ENCODE results near the gene HIPK4.
"Not testable (repeated sequence)": the region's sequence is repeated elsewhere in the genome, so short reads cannot be mapped to it uniquely, and the experiment has no call there.

The HIPK4 gene

GRCh38 chr19:40392894-40393517 lies 3.0 kb upstream of the HIPK4 start:
- DNase-seq (ENCODE audit: low read depth) = no peak

- DNase-seq (ENCODE audit: low read depth) = no peak
Measured at GRCh38 chr19:40392123-40392522, 2.1 kb upstream of the HIPK4 start.

GRCh38 chr19:40389404-40390083 lies 437 bp downstream of the HIPK4 start:
- no peak for DNase-seq (ENCODE audit: low read depth)

GRCh38 chr19:40388481-40388880 lies 1.5 kb downstream of the HIPK4 start:
- DNase-seq (ENCODE audit: low read depth) = no peak

DNA sequence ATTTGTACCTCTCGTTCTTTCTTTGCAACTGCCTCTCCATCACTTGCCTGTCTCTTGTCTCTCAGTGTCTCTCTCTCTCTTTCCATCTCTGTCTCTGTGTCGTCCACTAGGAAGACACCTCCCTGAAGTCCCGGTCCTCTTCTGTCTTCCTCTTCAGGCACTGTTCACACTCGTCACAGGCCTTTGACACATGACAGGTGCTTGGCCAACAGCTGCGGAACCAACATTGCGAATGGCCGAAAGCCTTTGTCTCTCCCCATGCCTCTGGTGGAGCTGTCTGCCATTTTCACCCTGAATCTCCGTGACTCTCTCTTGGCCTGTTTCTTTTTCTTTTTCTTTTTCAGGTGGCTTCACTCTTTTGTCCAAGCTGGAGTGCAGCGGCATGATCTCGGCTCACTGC lies 2.8 kb downstream of the HIPK4 start:
- DNase-seq (ENCODE audit: low read depth) = no peak

GRCh38 chr19:40383668-40384248 lies 6.2 kb downstream of the HIPK4 start:
- no peak for DNase-seq (ENCODE audit: low read depth)

GRCh38 chr19:40381321-40381720 lies 8.7 kb downstream of the HIPK4 start:
- no peak for DNase-seq (ENCODE audit: low read depth)

- DNase-seq (ENCODE audit: low read depth) = no peak
Measured at GRCh38 chr19:40380199-40381037, 9.6 kb downstream of the HIPK4 start.

DNA sequence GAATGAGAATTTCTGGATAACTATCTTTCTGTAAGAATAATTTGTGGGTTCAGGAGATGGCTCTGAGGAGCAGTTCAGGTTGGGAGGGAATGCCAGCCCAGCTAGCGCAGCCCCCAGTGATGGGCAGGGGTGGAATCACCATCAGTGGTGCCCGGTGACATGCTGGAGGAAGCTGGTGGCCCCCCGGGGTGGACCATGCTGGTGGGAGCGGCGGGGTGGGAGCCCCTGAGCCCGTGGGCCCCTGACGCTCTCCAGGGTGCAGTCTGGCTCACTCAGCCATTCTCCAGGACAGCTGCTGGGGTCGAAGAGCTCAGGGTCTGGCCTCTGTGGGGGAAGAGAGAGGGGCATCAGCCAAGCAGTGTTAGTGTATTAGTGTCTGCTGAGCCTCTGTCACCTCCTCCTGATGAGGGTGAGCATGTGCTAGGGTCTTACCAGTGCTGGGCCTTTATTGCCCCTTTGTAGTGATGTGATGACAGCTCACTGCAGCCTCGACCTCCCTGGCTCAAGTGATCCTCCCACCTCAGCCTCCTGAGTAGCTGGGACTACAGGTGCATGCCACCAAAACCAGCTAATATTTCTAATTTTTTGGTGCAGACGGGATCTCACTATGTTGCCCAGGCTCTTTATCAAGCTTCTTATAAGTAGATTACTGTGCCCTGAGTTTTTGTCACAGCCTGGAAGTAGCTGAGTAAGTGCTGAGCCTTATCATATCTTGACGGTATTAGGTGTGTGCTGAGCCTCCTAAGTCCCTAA lies 10.4 kb downstream of the HIPK4 start:
- no peak for DNase-seq (ENCODE audit: low read depth)

GRCh38 chr19:40378509-40378908 lies 11.5 kb downstream of the HIPK4 start:
- no peak for DNase-seq (ENCODE audit: low read depth)

GRCh38 chr19:40377876-40378385 lies 12.1 kb downstream of the HIPK4 start:
- DNase-seq (ENCODE audit: low read depth) = no peak

DNA sequence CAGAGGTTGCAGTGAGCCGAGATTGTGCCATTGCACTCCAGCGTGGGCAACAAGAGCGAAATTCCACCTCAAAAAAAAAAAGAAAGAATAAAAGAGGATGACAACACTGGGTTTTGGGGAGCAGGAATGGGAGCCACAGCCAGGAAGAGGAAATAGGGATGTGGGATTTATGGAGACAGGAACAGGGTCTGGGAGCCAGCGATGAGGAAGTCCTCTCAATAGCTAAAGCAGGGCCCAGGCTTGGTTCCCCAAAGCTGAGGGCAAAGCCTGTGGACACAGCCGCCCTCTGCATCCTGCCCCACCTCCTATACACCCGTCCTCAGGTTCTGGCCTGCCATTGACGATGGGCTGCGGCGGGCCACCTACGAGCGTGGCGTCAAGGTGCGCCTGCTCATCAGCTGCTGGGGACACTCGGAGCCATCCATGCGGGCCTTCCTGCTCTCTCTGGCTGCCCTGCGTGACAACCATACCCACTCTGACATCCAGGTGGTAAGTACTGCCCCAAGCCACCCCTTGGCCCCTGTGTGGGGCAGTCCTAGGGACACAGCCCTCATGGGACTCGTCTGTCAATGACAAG lies 13.6 kb downstream of the HIPK4 start:
- no peak for DNase-seq (ENCODE audit: low read depth)

DNA sequence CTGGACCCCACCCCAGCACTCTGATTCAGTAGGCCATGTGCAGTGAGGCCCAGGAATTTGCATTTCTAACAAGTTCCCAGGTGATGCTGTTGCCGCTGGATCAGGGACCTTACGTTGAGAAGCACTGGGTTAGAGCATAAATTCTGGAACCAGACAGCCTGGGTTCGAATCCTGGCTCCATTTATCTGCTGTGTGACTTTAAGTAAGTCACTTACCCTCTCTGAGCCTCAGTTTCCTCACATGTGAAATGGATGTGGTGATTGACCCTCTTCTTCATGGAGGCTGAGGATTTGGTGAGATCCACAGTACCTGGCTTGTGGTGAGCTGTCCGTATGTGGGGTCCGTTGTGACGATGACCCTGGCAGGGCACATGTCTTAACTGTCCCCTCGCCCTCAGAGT lies 15.9 kb downstream of the HIPK4 start:
- no peak for DNase-seq (ENCODE audit: low read depth)

GRCh38 chr19:40371802-40372122 lies 18.2 kb downstream of the HIPK4 start:
- no peak for DNase-seq (ENCODE audit: low read depth)

DNA sequence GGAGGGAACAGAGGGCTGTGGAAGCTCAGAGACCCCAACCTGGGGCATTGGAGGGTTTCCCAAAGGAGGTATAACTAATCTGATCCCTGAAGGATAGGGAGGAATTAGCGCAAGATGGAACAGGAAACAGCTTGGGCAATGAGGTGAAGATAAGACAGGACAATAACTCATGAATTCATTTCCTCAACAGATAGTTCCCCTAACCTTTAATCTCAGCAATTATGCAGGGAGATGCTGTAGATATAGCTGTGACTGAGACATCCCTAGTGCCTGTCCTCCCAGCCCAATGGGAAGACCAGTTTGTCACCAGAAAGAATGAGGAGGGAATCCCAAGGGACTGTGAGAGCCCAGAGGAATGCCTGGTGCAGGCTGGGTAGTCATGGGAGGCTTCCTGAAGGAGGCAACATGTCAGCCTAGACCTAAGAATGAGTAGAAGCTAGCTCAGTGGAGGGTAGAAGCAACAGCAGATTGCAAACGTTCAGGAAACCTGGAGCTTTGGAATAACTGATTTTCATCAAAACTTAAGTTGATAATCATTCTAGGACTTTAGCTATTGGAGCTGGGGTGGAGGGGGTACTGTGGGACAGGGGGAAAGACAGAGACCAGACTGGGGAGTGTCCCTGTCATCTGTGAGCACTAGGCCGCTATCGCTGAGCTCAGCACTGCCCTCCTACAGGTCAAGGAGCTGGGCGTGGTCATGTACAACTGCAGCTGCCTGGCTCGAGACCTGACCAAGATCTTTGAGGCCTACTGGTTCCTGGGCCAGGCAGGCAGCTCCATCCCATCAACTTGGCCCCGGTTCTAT lies 18.8 kb downstream of the HIPK4 start:
- DNase-seq (ENCODE audit: low read depth) = no peak

- DNase-seq (ENCODE audit: low read depth) = not testable (repeated sequence)
Measured at GRCh38 chr19:40370253-40370652, 19.7 kb downstream of the HIPK4 start.

DNA sequence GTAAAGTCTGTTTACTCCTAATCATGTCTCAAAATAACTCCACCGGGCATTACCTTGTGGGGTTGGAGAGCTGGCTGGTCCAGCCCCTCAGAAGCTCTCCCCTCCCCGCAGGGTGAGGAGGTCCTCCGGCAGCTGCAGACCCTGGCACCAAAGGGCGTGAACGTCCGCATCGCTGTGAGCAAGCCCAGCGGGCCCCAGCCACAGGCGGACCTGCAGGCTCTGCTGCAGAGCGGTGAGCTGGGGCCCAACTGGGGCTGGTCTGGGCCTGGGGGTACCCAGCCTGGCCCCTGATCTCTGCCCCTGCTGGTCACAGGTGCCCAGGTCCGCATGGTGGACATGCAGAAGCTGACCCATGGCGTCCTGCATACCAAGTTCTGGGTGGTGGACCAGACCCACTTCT lies 20.2 kb downstream of the HIPK4 start:
- DNase-seq (ENCODE audit: low read depth) = no peak

DNA sequence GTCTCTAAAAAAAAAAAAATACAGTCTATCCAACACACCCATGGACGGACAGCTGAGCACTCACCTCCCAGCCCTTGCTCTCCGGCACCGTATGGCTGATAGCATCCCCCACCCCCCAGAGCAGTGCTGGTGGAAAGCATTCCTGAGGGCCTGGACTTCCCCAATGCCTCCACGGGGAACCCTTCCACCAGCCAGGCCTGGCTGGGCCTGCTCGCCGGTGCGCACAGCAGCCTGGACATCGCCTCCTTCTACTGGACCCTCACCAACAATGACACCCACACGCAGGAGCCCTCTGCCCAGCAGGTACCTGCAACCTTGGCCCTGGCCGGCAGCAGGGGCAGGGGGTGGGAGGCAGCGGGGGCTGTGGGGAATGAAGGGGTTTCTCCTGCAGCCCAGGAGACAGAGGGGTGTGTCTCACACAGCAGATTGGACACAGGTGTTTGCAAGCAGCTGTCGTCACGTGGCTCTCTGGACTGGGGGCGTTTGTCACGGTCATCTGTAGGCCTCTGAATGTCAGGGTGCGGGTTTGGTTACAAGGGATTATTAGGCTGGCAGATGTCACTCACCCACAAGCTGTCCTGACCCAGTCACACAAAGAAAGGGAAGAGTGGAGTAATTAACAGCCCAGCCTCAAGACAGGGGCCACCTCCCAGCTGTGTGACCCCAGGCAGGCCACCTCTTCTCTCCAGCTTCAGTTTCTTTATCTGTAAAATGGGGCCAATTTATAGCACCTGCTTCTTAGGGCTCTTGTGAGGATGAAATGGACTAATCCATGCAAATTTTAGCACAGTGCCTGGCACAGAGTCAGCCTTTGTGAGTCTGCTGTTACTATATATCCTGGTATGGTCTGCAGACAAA lies 22.2 kb downstream of the HIPK4 start:
- no peak for DNase-seq (ENCODE audit: low read depth)

DNA sequence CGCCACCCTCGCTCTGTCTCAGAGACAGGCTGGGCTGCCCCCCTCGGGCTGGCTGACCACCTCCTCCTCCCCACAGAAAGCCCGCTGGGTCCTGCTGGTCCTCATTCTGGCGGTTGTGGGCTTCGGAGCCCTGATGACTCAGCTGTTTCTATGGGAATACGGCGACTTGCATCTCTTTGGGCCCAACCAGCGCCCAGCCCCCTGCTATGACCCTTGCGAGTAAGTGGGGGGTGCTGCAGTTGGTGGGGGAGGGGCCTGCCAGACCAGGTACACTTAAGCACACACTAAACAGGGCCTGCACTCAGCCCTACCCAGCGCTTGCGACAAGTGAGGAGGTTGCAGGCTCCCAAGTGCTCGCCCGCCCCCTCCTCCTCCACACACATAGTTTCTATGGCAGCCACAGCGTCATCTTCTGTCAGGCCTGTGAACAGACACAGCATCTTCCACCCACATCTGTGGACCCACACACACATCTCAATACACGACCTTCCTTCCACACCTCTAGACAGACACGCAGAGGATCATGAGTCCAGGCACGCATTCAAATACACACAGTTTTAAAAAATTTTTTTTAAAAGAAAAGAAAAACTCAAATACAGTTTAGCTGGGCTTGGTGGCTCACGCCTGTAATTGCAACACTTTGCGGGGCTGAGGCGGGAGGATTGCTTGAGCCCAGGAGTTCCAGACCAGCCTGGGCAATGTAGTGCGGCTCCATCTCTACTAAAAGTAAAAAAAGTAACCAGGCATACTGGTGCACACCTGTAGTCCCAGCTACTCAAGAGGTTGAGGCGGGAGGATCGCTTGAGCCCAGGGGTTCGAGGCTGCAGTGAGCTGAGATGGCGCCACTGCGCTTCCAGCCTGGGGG lies 23.1 kb downstream of the HIPK4 start:
- no peak for DNase-seq (ENCODE audit: low read depth)

All from HS-27A (cell line).